Brain microvascular endothelial cell (primary cell): ENCODE results near the gene RHBDF2.

ENCODE experiments used
- DNase-seq: peaks from one replicate; pipeline ENCODE4 v3.0.0-alpha.2; 2020
- H3K27ac ChIP-seq: fragments of 250-450 bp; sonication (Bioruptor Pico); 2 replicates; pipeline ENCODE4 v1.5.1; 2020; ENCODE audit warnings: mild to moderate bottlenecking, moderate library complexity
- H3K27me3 ChIP-seq: fragments of 250-450 bp; sonication (Bioruptor Pico); replicated peaks from 2 replicates; pipeline ENCODE4 v1.5.1; 2020; ENCODE audit warnings: mild to moderate bottlenecking
- H3K36me3 ChIP-seq: fragments of 250-450 bp; sonication (Bioruptor Pico); replicated peaks from 2 replicates; pipeline ENCODE4 v1.5.1; 2020; ENCODE audit warnings: mild to moderate bottlenecking
- H3K4me3 ChIP-seq: 2 replicates; pipeline ENCODE4 v1.5.1; 2011; ENCODE audit warnings: low read depth, mild to moderate bottlenecking, control low read depth, low read length, moderate library complexity
- in situ Hi-C: cut with HindIII; loops from 2 replicates; pipeline ENCODE4 v1.10.0; 2017; ENCODE audit warnings: low sequenced_read_pairs, low pct_ligation_motif_present
- TF ChIP-seq, protein P1 (sequence below): IDR thresholded peaks from 2 replicates; pipeline ENCODE4 v1.5.1; 2011; ENCODE audit warnings: low read depth, mild to moderate bottlenecking, moderate library complexity, low read length, control low read depth, inconsistent platforms; ENCODE audit errors: missing control alignments

The RHBDF2 gene

DNA sequence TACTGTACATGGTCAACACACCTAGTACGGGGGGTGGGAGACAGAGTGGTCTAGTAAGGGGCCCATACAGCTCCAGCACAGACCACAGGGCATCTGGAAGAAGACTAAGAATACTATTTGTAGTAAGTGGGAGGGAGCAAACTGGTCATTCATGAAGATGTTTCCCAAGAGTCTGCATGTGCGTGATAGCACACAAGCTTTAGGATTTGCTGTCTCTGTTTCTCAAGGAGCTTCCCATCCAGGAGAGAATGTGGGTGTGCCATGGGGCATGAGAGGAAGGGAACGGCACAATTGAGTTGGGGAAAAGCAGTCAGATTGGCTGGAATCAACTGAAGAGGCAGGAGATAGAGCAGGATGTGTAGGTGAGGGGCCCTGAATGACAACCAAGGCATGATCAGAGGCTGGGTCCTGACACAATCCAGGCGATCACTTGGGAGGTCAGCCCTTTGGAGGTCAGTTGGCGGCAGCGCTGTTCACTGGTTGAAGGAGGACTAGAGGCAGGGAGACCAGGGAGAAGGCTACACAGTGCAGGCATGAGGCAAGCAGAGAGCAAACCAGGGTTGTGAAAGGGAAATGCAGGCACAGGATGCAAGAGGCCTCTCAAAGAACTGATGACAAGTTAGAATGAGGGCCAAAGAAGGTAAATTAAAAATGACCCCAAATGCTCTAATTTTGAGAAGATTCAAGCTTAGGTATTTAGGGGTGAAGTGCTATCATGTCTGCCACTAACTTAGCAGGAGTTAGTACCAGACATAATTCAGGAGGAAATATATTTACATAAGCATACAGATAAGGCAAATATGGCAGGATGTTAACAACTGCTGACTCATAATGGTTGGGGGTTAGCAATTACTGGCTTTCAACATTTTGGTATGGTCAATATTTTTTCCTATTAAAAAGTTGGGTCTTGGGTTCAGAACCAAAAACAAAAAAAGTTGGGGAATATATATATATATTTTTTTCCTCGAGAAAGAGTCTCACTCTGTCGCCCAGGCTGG, 58.6 kb downstream of the RHBDF2 start:
- peak; percentile 27 for DNase-seq
- Histone ChIP-seq H3K27me3 (no peaks in the 10 kb centered on the region), H3K4me3 (no peak overlapping the region), H3K27ac (peak overlapping the region; percentile 61), H3K36me3 (no peaks in the 10 kb centered on the region)
- TF ChIP-seq, protein P1, sequence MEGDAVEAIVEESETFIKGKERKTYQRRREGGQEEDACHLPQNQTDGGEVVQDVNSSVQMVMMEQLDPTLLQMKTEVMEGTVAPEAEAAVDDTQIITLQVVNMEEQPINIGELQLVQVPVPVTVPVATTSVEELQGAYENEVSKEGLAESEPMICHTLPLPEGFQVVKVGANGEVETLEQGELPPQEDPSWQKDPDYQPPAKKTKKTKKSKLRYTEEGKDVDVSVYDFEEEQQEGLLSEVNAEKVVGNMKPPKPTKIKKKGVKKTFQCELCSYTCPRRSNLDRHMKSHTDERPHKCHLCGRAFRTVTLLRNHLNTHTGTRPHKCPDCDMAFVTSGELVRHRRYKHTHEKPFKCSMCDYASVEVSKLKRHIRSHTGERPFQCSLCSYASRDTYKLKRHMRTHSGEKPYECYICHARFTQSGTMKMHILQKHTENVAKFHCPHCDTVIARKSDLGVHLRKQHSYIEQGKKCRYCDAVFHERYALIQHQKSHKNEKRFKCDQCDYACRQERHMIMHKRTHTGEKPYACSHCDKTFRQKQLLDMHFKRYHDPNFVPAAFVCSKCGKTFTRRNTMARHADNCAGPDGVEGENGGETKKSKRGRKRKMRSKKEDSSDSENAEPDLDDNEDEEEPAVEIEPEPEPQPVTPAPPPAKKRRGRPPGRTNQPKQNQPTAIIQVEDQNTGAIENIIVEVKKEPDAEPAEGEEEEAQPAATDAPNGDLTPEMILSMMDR, result no peak
- in situ Hi-C loops, result no loop called here

DNA sequence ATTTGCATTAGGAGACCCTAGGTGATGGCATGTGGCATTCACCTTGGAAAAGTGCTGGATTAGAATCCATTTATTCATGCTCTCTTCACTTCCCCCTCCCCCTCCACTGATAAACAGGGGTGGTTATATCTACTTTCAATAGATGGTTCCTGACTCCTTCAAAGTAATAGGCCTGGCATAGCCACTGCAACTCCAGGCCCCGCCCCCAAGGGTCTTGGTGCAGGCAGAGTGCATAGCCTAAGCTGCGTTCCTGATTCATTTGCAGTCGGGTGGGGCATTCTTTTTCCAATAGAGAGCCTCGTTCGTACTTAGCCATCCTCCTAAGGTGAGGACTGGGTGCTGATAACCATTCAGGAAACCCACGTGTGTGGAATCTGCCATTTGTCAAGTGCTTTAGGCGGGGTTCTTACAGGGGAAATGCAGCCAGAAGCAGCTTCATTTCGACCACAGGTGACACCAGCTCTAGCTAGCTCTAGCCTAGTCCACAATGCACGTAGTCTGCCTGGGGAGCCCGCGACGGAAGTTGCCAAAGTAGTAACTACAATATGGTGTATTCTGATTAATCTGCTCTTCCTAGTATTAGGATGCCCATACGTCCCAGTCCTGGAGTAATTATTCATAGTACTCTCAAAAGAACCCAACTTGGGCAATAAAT, 59.4 kb downstream of the RHBDF2 start:
- Histone ChIP-seq H3K27me3 (no peaks in the 10 kb centered on the region), H3K27ac (no peak overlapping the region), H3K4me3 (no peak overlapping the region), H3K36me3 (no peaks in the 10 kb centered on the region)
- TF ChIP-seq, protein P1, result no peak
- in situ Hi-C loops, result no loop called here
- DNase-seq, result no peak

DNA sequence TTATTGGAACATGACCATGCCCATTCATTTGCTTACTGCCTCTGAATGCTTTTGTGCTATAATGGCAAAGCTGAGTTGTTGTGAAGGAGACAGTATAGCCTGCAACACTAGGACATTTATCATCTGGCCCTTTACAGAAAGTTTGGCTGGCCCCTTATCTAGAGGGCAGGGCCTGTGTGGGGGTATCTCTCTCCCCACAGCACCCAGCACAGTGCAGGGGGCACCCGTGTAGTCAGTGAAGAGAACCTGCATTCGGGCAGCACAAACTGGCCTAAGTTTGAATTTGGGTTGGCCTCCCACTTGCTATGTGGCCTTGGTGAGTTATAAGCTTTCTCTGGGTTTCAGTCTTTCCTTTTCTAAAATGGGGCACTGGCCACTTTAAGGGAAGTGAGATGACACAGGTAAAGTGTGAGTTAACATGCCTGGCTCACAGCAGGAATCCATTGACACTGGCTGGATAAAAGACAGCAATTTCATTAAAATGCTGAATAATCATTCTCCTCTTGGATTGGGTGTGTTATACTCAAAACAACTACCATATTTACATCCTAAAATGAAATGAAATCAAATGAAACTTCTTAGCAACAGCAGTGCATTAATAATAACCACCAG, 60.4 kb downstream of the RHBDF2 start:
- Histone ChIP-seq H3K4me3 (no peak overlapping the region), H3K36me3 (no peaks in the 10 kb centered on the region), H3K27ac (no peak overlapping the region), H3K27me3 (no peaks in the 10 kb centered on the region)
- DNase-seq, result no peak
- TF ChIP-seq, protein P1, result no peak
- in situ Hi-C loops, result no loop called here

DNA sequence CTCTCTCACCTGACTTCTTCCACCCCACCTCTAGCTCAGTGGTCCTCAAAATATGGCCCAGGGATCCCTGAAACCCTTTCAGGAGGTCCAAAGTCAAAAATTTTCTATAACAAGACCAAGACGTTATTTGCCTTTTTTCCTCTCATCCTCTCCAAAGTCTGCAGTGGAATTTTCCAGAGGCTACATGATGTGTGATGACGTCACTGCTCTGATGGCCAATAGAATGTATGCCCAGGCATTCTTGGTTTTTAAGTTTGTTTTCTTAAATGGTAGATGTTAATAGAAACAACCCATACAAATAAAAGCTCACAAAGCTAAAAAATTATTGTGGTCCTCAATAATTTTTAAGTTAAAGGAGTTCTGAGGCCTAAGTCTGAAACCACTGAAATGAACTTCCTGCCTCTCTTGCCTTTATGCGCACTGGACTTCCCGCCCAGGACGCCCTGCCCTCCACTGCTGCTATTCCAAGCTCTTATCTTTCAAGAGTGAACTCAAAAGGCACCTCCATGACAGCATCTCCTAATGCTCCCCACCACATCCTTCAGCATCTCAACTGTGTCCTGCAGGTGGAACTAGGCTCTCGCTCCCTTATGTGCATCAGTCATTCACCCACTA, 61.8 kb downstream of the RHBDF2 start:
- Histone ChIP-seq H3K27me3 (no peaks in the 10 kb centered on the region), H3K36me3 (no peaks in the 10 kb centered on the region), H3K4me3 (no peak overlapping the region), H3K27ac (no peak overlapping the region)
- DNase-seq, result no peak
- in situ Hi-C loops, result no loop called here
- TF ChIP-seq, protein P1, result no peak

DNA sequence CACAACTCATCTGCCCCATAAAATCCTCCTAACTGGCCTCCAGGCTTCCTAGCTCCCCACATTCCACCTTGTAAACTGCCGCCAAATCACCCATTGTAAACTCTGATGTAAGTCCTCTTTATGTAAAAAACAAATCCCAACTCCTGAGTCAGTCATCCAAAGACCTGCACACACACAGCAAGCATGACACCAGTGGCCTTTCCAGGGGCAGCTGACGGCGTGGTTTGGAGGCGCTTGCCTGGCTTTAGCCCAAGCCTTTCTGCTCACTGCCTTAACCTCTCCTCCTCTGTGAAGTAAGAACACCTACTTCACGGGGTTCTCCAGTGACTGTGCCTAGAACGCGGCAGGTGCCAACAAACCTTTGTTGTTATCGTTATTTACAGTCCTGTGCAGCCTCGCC, 62.3 kb downstream of the RHBDF2 start:
- Histone ChIP-seq H3K27ac (no peak overlapping the region), H3K4me3 (no peak overlapping the region), H3K27me3 (no peaks in the 10 kb centered on the region), H3K36me3 (no peaks in the 10 kb centered on the region)
- DNase-seq, result no peak
- TF ChIP-seq, protein P1, result no peak
- in situ Hi-C loops, result no loop called here
